ENCODE data around the gene NTSR1. TPM values are rescaled to one million over a fixed set of nuclear protein-coding genes. Genes with fewer than 3 reads are reported as not detected.

The NTSR1 gene
- total RNA-seq, 1 experiment from 2014 or later, result 0.98 TPM

- Histone ChIP-seq H3K36me3 (ENCODE audit: low read depth) (no peaks in the 10 kb centered on the region), H2AFZ (no peak overlapping the region), H3K9me3 (ENCODE audit: insufficient read depth, low read depth) (no peaks in the 10 kb centered on the region), H3K4me3 (no peak overlapping the region), H3K27me3 (ENCODE audit: insufficient read depth, low read depth) (no peaks in the 10 kb centered on the region), H3K79me2 (ENCODE audit: low read depth) (no peaks in the 10 kb centered on the region), H3K27ac (no peak overlapping the region), H3F3A (ENCODE audit: insufficient read depth, low read depth) (peaks cover 7% of the 10 kb centered on the region), H3K4me2 (no peak overlapping the region), H4K20me1 (ENCODE audit: insufficient read depth) (no peaks in the 10 kb centered on the region; the same call in 1 of the 2 replicates), H3K4me1 (replicated peaks; ENCODE audit: insufficient read depth) (peaks cover 9% of the 10 kb centered on the region), H3K9me2 (ENCODE audit: insufficient read depth) (no peaks in the 10 kb centered on the region)
- TF ChIP-seq CTCF (conservative IDR thresholded peaks at IDR 0.05) (no peak), EZH2 (IDR thresholded peaks at IDR 0.05; ENCODE audit: low read depth) (no peak)
- ChIA-PET CTCF (no interaction called here), POLR2A (ENCODE audit: unreplicated experiment) (interaction anchor here (0.6 kb wide), 1 partner anchor 461 kb away, joined by 4 read pairs; no protein-coding TSS in a partner anchor)
- intact Hi-C loops (cut with micrococcal nuclease; ENCODE audit: unreplicated experiment), result no loop called here
- DNase-seq, result no peak
- no TSS peak for BruUV-seq (replicated peaks)
These were observed 25.3 kb downstream of the NTSR1 start for GRCh38 chr20:62733891-62734290.

- Histone ChIP-seq H3K4me3 (no peak overlapping the region), H3K27me3 (ENCODE audit: insufficient read depth, low read depth) (no peaks in the 10 kb centered on the region), H3K4me1 (replicated peaks; ENCODE audit: insufficient read depth) (peaks cover 13% of the 10 kb centered on the region), H3K9me2 (ENCODE audit: insufficient read depth) (no peaks in the 10 kb centered on the region), H3K27ac (no peak overlapping the region), H3K36me3 (ENCODE audit: low read depth) (no peaks in the 10 kb centered on the region), H3K9me3 (ENCODE audit: insufficient read depth, low read depth) (no peaks in the 10 kb centered on the region), H3K79me2 (ENCODE audit: low read depth) (no peaks in the 10 kb centered on the region), H2AFZ (no peak overlapping the region), H3F3A (ENCODE audit: insufficient read depth, low read depth) (peaks cover 11% of the 10 kb centered on the region), H3K4me2 (no peak overlapping the region), H4K20me1 (ENCODE audit: insufficient read depth) (no peaks in the 10 kb centered on the region; the same call in 1 of the 2 replicates)
- no peak for DNase-seq
- BruUV-seq (replicated peaks), result no TSS peak
- intact Hi-C loops (cut with micrococcal nuclease; ENCODE audit: unreplicated experiment), result no loop called here
- CTCF ChIA-PET, result no interaction called here
- POLR2A ChIA-PET (ENCODE audit: unreplicated experiment), result interaction anchor here (0.6 kb wide), 1 partner anchor 461 kb away, joined by 4 read pairs; no protein-coding TSS in a partner anchor
- no peak for TF ChIP-seq CTCF (conservative IDR thresholded peaks at IDR 0.05)
- no peak for TF ChIP-seq EZH2 (IDR thresholded peaks at IDR 0.05; ENCODE audit: low read depth)
These were observed 25.7 kb downstream of the NTSR1 start for GRCh38 chr20:62734326-62734725.

- Histone ChIP-seq H2AFZ (no peak overlapping the region), H3K4me1 (replicated peaks; ENCODE audit: insufficient read depth) (peaks cover 19% of the 10 kb centered on the region), H3K79me2 (ENCODE audit: low read depth) (no peaks in the 10 kb centered on the region), H3K9me3 (ENCODE audit: insufficient read depth, low read depth) (no peaks in the 10 kb centered on the region), H3K4me2 (no peak overlapping the region), H3K27ac (no peak overlapping the region), H3F3A (ENCODE audit: insufficient read depth, low read depth) (peaks cover 16% of the 10 kb centered on the region), H3K27me3 (ENCODE audit: insufficient read depth, low read depth) (no peaks in the 10 kb centered on the region), H3K4me3 (no peak overlapping the region), H4K20me1 (ENCODE audit: insufficient read depth) (no peaks in the 10 kb centered on the region; the same call in 1 of the 2 replicates), H3K9me2 (ENCODE audit: insufficient read depth) (no peaks in the 10 kb centered on the region), H3K36me3 (ENCODE audit: low read depth) (no peaks in the 10 kb centered on the region)
- no TSS peak for BruUV-seq (replicated peaks)
- ChIA-PET CTCF (no interaction called here), POLR2A (ENCODE audit: unreplicated experiment) (no interaction called here)
- no peak for DNase-seq
- TF ChIP-seq EZH2 (IDR thresholded peaks at IDR 0.05; ENCODE audit: low read depth) (no peak), CTCF (conservative IDR thresholded peaks at IDR 0.05) (no peak)
- intact Hi-C loops (cut with micrococcal nuclease; ENCODE audit: unreplicated experiment), result loop anchor here (1.0 kb wide), 1 partner anchor 23 kb away; no protein-coding TSS in a partner anchor
These were observed 26.2 kb downstream of the NTSR1 start for GRCh38 chr20:62734881-62735280.

Data from PC-9 (cell line).